Stimulated activated CD4-positive, alpha-beta T cell treated with anti-CD3 and anti-CD28 coated beads, Interleukin-4, amount 100 ng/mL, for 1 hour (primary cell): ENCODE data around the gene ASCL2.

Source experiments
- DNase-seq: peaks from one replicate; pipeline ENCODE4 v3.0.0-alpha.2; 2020

The ASCL2 gene

DNA sequence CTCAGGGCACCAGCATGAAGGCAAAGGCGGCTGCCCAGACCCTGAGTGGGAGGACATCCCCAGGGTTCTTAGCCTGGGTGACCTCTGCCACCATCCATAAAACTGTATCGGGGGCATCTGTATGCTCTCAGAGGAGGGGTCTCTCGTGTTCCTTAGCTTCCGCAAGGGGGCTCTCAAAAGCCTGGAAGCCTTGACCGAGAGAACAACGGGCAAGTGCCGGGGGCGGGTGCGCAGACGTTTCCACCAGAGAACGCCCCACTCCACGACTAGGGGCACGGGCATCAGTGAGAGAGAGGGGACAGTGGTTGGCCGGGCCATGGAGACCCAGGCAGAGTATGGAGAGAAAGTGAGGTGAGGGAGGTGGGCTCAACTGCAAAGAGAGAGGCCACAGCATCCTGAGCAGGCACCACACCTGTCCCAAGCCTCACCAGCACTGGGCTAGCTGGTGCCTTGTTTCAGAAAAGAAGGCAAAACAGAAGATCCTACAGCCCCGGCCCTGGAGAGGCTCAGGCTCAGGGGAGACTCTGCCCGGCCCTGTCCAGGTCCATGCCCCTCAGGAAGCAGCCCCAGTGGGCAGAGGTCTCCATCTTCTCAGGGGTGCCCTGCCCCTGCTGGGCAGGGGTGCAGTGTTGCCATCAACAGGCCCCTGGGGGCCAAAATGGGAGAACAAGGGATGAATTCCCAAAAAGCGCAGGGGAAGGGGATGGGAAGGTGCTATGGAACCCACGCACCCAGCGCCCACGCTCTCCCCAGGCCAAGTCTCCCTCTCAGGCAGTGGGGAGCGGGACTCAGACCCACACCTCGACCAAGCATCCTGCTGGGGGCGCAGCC, 37.3 kb upstream of the ASCL2 start:
- no peak for DNase-seq

DNA sequence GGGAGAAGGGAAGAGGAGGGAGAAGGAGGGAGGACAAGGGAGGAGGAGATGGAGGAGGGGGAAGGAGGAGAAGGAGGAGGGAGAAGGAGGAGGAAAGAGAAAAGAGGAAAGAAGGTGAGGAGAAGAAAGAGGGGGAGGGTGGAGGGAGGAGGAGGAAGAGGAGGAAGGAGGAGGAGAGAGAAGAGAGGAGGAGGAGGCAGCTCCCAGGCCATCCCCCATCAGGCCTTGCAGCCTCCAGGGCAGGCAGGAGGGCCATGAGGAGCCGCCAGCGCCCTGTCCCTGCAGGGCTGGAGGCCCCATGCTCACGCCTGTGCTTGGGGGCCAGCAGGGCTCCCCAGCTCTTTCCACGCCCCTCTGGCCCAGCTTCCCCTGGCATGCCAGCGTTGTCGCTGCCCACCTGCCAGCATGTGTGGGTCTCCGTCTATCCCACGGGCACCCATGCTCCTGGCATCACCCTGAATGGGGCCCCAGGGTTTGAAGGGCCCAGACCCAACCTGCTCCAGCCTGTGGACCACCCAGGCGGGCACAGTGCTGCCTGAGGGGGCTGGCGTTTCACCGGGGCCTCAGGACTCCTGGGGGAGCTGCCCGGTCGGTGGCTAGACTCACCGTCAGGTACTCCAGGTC, 36.6 kb upstream of the ASCL2 start:
- DNase-seq: no peak

GRCh38 chr11:2306452-2306823, 36.0 kb upstream of the ASCL2 start:
- DNase-seq: no peak

DNA sequence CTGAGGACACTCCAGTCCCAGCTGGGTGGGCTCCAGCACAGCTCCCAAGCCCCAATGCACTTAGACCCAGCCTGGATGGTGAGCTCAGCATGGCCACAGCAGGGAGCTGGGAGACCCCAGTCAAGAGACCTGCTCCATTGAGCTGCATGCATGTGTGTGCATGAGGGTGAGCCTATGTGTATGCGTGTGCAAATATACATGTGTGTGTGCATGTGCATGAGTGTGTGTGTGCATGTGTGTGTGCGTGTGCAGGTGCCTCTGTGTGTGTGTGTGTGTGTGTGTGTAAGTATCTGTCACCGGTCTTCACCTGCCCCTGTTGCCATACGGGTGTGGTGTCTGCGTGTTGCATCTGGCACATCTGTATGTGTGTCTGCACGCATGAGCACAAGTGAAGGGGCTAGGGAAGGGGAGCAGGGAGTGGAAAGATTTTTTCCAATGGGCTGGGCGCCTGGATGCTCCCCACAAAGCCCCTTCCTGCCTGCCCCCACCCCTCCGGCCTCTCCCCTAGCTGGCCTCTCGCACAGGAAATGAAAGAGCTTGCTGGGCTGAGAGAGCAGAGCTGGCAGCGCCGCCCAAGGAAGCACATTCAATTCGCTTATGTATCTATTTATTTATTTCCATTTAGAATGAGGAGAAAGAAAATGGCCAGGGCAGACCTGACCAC, 35.5 kb upstream of the ASCL2 start:
- DNase-seq: no peak

DNA sequence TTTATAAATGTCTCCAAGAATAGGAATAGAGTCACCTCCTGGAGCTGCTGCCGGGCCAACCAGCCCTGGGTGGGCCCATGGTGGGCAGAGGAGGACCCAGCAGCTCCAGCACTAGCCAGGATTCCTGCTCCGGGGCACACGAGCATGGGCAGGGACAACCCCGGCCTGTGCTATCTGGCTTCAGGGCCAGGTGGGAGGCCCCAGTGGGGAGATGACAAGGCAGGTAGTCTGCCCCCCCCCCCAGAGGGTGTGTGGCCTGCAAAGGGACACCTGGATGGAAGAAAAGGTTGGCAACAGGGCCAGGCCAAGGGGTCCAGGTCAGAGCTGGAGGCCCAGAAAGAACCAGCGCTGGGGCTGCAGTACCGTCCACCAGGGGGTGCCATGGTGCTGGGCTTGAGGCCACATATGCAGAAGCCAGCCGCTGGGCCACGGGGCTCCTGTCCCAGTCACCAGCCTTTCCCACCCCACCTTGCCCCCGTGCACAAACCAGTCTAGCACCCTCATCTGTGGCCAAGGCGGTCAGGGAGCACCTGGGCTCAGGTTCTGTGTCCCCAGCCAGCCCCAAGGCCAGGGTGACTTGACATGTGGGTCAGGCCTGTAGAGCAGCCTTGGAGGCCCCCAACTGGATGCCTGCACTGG, 34.9 kb upstream of the ASCL2 start:
- peak; percentile 87 for DNase-seq

DNA sequence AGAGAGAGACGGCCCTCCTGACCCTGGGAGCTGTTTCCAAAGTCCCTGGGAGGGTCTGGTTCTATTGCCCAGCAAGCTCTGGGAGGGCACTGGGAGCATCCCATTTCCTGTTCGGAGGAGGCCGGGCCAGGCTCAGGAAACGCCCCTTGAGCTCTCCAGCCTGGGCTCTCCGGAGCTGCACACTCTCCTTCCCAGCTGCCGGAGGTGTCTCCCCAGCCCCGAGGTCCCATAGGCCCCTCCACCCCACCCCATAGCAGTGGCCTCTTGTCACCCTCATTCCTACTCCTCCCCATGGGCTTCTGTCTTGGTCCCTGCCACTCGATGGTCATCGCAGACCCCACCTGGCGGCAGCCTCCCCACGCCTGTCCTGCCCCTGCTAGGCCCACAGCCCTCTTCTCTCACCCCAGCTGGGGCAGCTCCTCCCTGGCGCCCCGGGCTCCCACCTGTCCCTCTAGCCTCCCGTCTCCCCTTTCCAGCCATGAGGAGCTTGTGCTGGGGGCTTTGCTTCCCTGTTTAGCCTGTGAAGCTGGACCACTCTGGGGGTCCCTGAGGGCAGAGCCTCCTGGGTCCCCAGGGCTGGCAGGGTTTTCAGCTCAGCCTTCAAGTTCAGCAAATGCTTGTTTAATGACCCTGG, 34.2 kb upstream of the ASCL2 start:
- DNase-seq: no peak

- DNase-seq: no peak
These were observed 33.5 kb upstream of the ASCL2 start for GRCh38 chr11:2303627-2304505.

- DNase-seq: no peak
These were observed 32.7 kb upstream of the ASCL2 start for GRCh38 chr11:2302896-2303626.

GRCh38 chr11:2302306-2302895, 32.0 kb upstream of the ASCL2 start:
- peak; percentile 26 for DNase-seq

DNA sequence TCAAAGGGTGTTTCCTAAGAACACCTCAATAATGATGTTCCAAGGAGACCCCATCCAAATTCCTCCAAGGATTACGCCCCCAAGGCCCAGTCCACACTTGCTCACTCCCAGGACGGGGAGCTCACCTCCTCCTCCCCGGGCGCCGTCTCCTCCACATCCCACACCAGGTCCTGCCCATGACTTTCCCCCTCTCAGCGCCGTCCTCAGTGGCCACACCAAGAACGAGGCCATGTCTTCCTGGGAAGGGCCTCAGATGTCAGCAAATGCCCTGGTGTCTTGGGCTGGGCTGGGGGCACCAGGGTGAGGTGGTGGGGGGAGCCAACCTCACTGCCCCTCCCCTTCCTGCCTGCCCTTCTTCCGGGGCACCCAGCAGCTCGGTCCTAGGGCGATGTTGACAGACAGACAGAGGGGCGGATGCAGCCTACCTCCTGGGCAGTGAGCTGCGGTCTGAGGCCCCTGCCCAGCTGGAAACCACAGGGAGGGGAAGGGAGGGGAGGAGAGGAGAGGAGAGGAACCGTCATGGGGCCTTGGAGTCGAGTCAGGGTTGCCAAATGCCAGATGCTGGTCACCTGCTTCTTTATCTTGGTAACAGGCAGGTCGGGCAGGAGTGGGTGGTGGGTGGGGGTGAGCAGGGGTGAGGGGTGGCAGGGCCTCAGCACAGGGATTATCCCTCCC, 31.4 kb upstream of the ASCL2 start, which contains the start of the genes C11orf21 and TSPAN32:
TSS of gene C11orf21 (minus strand) at position 288 of the 675 bp plus-strand sequence. CDS start at position 178, 110 bp downstream.
TSS of gene TSPAN32 (plus strand) at position 383 of the 675 bp plus-strand sequence. CDS start at position 520, 137 bp downstream.
- DNase-seq: peak; percentile 51

DNA sequence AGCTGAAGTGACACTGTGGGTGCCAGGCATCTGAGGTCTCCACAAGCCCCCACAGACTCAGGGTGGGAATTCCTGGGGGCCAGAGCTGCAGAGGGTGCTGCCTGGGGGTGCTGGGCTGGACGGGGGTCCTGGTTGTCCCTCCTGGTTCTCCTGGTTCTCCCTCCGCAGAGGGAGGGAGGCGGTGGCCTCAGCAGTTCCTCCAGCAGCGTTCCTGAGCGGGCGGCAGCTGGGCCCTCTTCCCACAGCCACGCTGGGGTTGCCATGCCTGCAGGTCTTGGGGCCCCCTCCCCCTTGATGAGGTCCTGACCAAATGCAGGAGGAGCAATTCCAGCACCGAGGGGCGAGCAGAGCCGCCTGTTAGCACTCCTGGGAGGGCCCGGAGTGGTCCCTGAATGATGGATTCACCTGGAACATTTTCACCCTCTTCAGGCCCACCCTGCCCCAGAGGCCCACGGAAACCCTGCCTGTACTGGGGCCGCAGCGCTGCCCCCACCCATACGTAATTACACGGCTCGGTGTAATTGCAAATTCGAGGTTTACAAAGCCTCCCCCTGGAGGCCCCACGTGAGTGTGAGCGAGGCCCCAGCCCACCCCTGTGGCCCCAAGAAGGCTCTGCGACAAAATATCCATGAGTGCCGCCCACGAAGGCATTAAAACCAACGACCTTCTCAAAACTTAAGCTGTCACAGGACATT, 30.7 kb upstream of the ASCL2 start:
- DNase-seq: peak; percentile 15

DNA sequence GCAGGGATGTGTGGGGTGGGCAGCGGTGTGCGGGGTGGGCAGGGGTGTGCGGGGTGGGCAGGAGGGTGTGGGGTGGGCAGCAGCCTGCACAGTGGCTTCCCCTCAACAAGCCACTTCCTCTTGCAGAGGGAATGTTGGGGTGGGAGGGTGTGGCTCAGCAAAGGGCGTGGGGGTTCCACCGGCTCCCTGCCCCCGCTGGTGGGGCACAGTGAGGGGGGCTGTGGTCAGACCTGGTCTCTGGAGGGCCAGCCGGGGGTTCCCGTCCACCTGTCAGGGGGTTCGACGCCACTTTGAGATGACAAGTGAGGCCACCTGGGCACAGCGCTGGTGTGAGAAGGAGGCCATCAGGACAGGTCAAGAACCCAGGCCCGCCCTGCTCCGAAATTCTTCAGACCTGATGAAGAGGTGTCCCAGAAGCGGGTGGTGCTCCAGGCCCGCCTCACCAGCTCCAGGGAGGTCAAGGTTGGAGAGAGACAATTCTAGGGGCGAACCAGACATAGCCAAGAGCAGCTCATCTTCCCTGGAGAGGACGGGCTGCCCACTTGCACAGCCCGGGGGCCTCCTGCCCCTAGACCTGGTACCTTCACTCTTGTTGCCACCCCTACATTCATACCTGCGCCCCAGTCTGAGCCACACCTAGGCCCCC, 30.0 kb upstream of the ASCL2 start:
- DNase-seq: no peak

GRCh38 chr11:2299773-2300172, 29.4 kb upstream of the ASCL2 start:
- no peak for DNase-seq

GRCh38 chr11:2298795-2299761, 28.7 kb upstream of the ASCL2 start:
- DNase-seq: peak; percentile 25

DNA sequence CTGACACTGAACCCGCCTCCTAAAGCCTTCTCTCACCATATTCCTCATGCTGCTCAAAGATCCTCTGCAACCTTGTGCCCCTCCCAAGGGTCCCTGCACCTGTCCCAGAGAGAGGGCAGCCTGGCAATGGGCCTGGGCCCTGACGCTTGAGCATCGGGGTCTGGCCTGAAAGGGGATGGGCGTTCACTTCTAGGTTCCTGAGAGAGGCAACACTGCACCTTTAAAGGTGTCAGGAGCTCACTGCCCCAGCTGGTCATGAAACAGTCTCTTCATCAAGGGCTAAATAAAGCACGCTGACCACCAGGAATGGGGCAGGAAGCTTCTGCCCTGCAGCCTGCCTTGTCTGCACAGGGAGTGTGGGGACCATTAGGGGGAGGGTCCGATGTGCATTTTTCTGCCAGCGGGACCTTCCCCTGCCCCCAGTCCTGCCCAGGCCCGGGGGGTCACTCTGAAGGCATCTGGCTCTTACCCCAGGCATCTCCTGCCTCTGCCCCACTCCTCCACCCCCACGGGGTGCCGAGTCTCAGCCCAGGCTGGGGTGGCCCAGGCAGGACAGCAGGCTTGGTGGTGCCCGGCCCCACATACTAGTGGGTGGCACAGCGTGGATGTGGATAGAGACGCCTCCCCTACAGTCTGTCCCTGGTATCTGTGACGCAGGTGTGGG, 27.9 kb upstream of the ASCL2 start:
- no peak for DNase-seq

DNA sequence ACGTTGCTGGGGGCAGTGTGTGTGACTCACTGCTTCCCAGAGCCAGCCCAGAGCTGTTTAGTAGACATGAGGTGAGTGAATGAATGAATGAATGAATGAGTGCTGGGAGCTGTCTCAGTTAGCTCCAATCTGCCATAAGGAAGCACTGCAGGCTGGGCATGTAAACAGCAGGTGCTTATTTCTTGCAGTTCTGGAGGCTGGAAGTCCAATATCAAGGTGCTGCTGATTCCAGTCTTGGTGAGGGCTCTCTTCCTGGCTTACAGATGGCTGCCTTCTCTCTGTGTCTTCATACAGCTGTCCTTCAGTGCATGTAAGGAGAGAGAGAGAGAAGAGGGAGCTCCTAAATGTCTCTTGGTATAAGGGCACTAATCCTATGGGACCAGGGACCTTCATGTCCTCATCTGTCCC, 27.2 kb upstream of the ASCL2 start:
- no peak for DNase-seq
